Duodenal mucosa (tissue), 2 donors: ENCODE data around the gene ILK.
A peak's percentile ranks its signal among the peaks of the same experiment; 100 is the strongest.

Experiments used
- H3K27ac ChIP-seq: one replicate; pipeline ENCODE4 v1.7.0; 2013; ENCODE audit warnings: low read depth, low read length
- H3K27me3 ChIP-seq, 2 donors: one replicate each; pipeline ENCODE4 v1.7.0; 2013; ENCODE audit warnings: low read length in 2 of 2, control low read depth in 1 of 2; ENCODE audit not compliant: insufficient read depth in 2 of 2, control insufficient read depth in 1 of 2
- H3K36me3 ChIP-seq, 2 donors: one replicate each; pipeline ENCODE4 v1.7.0; 2013; ENCODE audit warnings: low read length in 2 of 2, control low read depth in 1 of 2; ENCODE audit not compliant: insufficient read depth in 2 of 2, control insufficient read depth in 1 of 2
- H3K4me1 ChIP-seq, 2 donors: one replicate each; pipeline ENCODE4 v1.7.0; 2013; ENCODE audit warnings: low read length in 2 of 2, control low read depth in 1 of 2; ENCODE audit not compliant: insufficient read depth in 2 of 2, control insufficient read depth in 1 of 2
- H3K4me3 ChIP-seq, 2 donors: one replicate each; pipeline ENCODE4 v1.7.0; 2013; ENCODE audit warnings: low read length in 2 of 2, low read depth in 1 of 2
- H3K9ac ChIP-seq, 2 donors: one replicate each; pipeline ENCODE4 v1.7.0; 2013; ENCODE audit warnings: low read length in 2 of 2, low read depth in 1 of 2
- H3K9me3 ChIP-seq, 2 donors: one replicate each; pipeline ENCODE4 v1.7.0; 2013; ENCODE audit warnings: low read length in 2 of 2, control low read depth in 1 of 2; ENCODE audit not compliant: control insufficient read depth in 1 of 2

ILK gene

DNA sequence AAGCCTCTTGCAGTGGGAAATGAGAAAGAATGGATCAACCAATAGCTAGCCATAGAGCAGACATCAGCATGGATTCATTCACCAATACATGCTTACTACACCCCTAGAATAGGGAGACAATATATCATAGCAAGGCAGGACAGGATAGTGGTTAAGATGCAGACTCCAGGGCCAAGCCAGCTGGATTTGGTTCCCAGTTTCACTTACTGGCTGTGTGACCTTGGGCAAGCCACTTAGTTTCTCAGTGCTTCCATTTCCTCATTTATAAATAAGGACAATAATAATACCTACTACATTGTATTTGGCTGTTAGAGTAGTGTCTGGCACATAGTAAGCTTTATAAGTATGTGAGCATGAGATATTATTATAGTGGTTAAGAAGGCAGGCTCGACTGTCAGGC is 44.9 kb downstream of the ILK start:
- H3K4me3 ChIP-seq = no peak overlapping the region
- no peak overlapping the region for H3K27ac ChIP-seq
- H3K9ac ChIP-seq = no peak overlapping the region
- no peaks in the 10 kb centered on the region for H3K9me3 ChIP-seq
- no peaks in the 10 kb centered on the region for H3K36me3 ChIP-seq
- H3K4me1 ChIP-seq = peaks cover 10 to 26% of the 10 kb centered on the region in 2 donors
- H3K27me3 ChIP-seq = peaks cover 9 to 25% of the 10 kb centered on the region in 2 donors

DNA sequence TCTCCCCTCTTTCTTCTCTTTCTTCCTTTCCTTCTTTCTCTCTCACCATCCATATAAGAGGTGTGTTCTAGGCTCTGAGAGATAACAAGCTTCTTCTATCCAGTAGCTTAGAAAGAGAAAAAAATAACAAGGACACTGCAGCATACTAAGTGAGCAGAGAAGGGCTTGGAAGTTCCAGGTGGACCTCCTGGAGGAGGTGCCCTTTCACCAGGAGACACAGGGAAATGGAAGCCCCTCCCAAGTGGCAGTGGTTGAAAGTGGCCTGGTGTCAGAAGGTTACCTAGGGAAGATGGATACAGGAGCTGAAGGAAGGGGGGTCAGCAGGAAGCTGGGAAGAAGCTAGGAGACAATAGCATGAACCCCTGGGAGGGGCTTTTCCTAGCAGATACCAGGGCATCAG is 46.5 kb downstream of the ILK start:
- H3K9me3 ChIP-seq = no peaks in the 10 kb centered on the region
- peaks cover 19 to 36% of the 10 kb centered on the region in 2 donors for H3K27me3 ChIP-seq
- H3K4me1 ChIP-seq = peaks cover 10 to 26% of the 10 kb centered on the region in 2 donors
- no peaks in the 10 kb centered on the region for H3K36me3 ChIP-seq
- no peak overlapping the region for H3K27ac ChIP-seq
- no peak overlapping the region for H3K4me3 ChIP-seq
- no peak overlapping the region for H3K9ac ChIP-seq

DNA sequence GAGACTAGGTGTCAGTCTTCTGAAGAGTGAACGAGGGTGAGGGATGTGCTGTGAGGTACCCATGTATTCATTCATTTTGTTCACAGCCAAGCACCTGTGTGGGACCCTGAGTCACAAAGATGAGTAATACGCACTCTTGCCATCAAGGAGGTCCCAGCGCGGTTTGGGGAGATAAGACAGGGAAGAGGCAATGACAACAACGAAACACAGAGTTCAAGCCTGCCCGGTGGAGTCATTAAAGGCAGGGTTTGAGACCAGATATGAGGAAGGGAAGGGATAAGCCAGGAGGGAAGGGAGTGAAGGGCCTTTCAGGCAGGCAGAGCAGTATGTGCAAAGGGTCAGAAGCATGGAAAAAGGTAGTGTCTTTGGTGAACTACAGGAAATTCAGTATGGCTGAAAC is 47.4 kb downstream of the ILK start:
- H3K9ac ChIP-seq = no peak overlapping the region
- no peaks in the 10 kb centered on the region for H3K36me3 ChIP-seq
- H3K27ac ChIP-seq = no peak overlapping the region
- peaks cover 10 to 22% of the 10 kb centered on the region in 2 donors for H3K4me1 ChIP-seq
- peaks cover 20 to 38% of the 10 kb centered on the region in 2 donors for H3K27me3 ChIP-seq
- H3K4me3 ChIP-seq = no peak overlapping the region
- no peaks in the 10 kb centered on the region for H3K9me3 ChIP-seq

DNA sequence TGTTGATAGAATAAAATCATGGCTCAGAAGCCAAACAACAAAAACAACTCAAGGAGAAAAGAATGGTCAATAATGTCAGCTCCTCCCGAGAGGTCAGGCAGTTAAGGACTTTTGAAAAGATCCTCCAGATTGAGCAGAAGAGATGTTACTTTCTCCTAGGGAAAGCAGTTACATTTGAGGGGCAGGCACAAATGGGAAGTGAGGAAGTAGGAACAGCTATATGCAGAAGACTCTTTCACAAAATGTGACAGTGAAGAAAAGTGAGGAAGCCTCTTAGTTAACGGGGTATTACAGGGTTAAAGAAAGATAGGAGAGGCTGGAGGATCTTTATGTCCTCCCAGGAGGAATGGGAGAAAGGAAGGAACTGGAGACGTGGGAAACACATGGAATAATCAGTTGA is 48.6 kb downstream of the ILK start:
- H3K36me3 ChIP-seq = no peaks in the 10 kb centered on the region
- no peak overlapping the region for H3K27ac ChIP-seq
- H3K9me3 ChIP-seq = no peaks in the 10 kb centered on the region
- H3K27me3 ChIP-seq = peaks cover 32 to 46% of the 10 kb centered on the region in 2 donors
- no peak overlapping the region for H3K4me3 ChIP-seq
- H3K4me1 ChIP-seq = peaks cover 2 to 10% of the 10 kb centered on the region in 2 donors
- H3K9ac ChIP-seq = no peak overlapping the region

DNA sequence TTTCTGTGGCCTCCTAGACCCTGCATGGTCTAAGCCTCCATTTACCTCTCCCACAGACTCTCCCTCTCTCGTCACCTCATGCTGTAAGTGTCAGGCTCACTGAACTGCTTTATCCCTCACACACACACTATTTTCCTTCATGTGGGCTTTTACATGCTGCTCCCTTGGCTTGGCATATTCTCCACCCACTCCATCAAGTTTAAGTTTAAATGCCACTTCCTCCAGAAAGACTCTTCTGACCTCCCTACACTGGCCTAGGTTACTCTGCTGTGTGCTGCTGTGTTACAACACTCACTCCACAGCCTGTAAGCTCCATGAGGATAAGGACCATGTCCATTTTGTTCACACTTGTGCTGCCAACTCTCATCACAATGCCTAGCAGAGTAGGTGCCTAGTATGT is 49.5 kb downstream of the ILK start:
- no peaks in the 10 kb centered on the region for H3K9me3 ChIP-seq
- H3K36me3 ChIP-seq = no peaks in the 10 kb centered on the region
- H3K27me3 ChIP-seq = peaks cover 38 to 45% of the 10 kb centered on the region in 2 donors
- H3K4me3 ChIP-seq = no peak overlapping the region
- peaks cover 0 to 1% of the 10 kb centered on the region in 2 donors for H3K4me1 ChIP-seq
- no peak overlapping the region for H3K9ac ChIP-seq
- no peak overlapping the region for H3K27ac ChIP-seq

DNA sequence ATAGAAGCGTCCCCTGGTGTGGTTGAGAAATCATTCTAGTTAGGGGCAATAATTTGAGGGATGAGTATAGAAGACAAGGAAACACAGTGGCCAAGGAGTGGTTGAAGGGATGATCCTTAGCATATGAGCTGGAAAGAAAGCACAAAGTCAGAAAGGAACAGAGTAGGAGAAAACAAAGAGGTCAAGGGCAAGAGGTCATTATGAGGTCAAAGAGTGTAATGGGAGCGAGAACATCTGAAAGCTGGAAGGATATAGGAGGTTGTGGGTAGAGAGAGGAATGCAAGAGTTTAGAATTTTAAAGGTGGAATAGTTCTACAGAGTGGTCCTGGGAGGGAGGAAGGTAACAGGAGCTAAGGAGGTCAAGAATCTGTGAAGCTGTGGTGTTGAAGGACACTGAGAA is 50.1 kb downstream of the ILK start:
- Histone ChIP-seq H3K9ac (no peak overlapping the region), H3K27me3 (peaks cover 38 to 43% of the 10 kb centered on the region in 2 donors), H3K4me1 (no peaks in the 10 kb centered on the region), H3K36me3 (no peaks in the 10 kb centered on the region), H3K4me3 (no peak overlapping the region), H3K27ac (no peak overlapping the region), H3K9me3 (no peaks in the 10 kb centered on the region)

DNA sequence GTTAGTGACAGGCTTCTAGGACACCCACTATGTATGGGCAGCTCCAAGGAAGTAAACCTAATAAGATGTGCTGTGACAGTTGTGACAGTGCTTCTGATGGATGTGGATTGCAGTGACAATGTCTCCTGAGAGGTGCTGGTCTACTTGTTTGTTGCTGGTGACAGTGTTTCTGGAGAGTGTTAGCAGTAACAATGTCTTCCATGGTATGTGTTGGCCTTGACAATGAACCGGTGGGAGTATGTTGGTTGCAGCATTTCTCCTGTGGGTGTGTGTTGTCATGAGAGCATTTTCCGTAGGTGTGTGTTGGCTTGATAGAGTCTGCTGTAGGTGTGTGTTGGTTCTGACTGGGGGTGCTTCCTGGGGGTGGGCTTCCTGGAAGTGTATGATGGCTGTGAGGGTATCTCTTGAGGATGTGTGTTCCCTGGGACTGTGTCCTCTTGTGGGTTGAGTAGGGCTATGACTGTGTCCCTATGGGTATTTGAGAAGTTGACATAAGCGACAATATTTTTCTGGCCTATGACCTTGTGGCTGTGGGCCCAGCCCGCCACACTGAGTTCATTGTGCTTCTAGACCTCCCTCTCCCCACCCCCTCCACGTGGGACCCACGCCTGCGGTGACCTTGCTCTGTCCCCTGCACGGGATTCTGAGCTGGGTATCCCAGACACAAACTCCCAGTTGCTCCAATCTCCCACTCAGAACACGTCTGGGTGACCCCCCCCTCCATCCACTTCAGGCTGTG is 50.9 kb downstream of the ILK start:
- peaks cover 38 to 43% of the 10 kb centered on the region in 2 donors for H3K27me3 ChIP-seq
- peak overlapping the region in 1 of 2 donors; percentile 19 for H3K9ac ChIP-seq
- H3K27ac ChIP-seq = no peak overlapping the region

DNA sequence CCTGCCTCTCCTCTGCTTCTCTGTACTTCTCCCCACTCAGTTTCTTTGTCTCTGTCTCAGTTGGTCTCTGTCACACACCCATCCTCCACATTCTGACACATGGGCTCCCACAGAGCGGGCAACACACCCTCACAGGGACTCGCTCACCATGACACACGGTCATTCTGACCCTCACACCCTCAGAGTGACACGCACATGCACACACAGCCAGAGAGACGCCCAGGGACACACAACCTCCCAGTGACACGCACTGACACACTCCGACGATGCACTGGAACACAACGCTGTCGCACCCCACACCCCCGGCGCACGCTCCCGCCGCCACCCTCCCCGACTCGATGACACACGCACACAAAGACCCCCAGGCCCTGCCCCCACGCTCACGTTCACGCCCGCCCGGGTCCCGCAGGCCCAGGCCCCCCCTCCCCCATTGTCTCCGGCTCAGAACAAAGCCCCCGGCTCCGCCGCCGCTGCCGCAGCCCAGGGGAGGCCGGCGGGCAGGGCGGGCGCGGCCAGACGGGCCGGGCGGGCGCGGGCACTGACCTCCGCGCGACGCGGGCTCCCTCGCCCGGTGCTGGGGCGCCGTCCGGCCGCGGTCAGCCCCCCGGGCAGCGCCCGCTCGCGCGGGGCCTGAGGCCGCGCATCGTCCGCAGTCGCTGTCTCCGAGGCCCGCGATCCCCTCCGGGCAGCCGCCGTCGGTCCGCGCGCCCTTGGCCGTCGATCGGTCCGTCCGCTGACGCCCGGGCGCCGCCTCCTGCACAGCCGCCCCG is 51.6 kb downstream of the ILK start:
- H3K9me3 ChIP-seq = no peaks in the 10 kb centered on the region
- no peaks in the 10 kb centered on the region for H3K36me3 ChIP-seq
- no peak overlapping the region for H3K27ac ChIP-seq
- no peaks in the 10 kb centered on the region for H3K4me1 ChIP-seq
- peak overlapping the region; percentile 49 for H3K4me3 ChIP-seq
- peak overlapping the region in 1 of 2 donors; percentile 19 for H3K9ac ChIP-seq
- peaks cover 38 to 42% of the 10 kb centered on the region in 2 donors for H3K27me3 ChIP-seq

More for the DNA sequence above, 50.9 kb downstream of the ILK start:
- Histone ChIP-seq H3K36me3 (no peaks in the 10 kb centered on the region), H3K4me1 (no peaks in the 10 kb centered on the region), H3K4me3 (peak overlapping the region; percentile 49), H3K9me3 (no peaks in the 10 kb centered on the region)

DNA sequence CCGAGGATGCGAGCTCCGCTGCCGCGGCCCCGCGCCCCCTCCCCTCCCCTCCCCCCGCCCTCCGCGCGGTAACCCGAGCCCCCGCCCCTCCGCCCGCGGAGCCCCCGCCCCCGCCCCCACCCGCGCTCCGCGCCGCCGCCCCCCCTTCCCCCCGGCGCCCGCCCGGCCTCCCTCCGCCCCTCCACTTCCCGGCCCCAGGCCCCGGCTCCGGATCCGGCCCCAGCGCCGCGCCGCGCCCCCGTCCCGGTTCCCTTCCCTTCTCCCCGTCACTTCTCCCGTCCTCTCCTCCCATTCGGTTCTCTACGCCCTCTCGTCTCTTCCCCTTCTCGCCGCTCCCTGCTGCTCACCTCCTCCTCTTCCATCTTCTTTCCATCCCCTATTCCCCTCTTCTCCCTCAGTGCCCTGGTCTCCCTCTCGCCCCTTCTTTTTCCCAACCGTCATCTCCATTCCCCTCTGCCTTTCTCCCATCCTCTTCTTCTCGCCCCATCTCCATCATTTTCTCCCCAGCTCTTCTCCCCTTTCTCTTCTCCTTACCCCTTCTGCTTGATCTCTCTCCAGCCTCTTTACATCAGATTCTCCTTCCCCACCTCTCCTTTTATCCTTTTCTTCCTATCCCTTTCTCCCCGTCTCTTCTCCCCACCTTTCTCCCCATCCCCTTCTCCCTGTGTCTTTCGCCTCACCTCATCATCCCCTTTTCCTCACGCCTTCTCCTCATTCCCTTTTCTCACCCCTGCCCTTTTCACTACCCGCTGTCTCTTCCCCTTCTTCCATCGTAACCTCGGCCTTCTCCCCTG is 52.4 kb downstream of the ILK start, which contains the start of gene DCHS1:
TSS of gene DCHS1 (minus strand) at position 20 of the 794 bp plus-strand sequence. CDS start 14,196 bp downstream, outside the sequence.
- H3K36me3 ChIP-seq = no peaks in the 10 kb centered on the region
- H3K4me1 ChIP-seq = no peaks in the 10 kb centered on the region
- peak within 1 kb of the TSS; percentile 29 for H3K27ac ChIP-seq
- peak within 1 kb of the TSS; percentile 35 to 43 for H3K9ac ChIP-seq
- peak within 1 kb of the TSS; percentile 52 to 53 for H3K4me3 ChIP-seq
- peaks cover 35 to 36% of the 10 kb centered on the region in 2 donors for H3K27me3 ChIP-seq
- no peaks in the 10 kb centered on the region for H3K9me3 ChIP-seq
